Measurements from ENCODE around the gene ZNF331. TPM values are rescaled to one million over a fixed set of nuclear protein-coding genes. Genes with fewer than 3 reads are reported as not detected.
A peak's percentile ranks its signal among the peaks of the same experiment; 100 is the strongest.

ZNF331 gene
- total RNA-seq, 1 experiment from 2014 or later = 57.2 TPM

GRCh38 chr19:53595510-53595867, 57.5 kb downstream of the ZNF331 start:
- peak overlapping the region; percentile 46 to 69 for H3K4me3 Mint-ChIP-seq
- peak overlapping the region; percentile 99 to 100 (median 100) for H3K27ac Mint-ChIP-seq
- Histone ChIP-seq H3K4me1 (ENCODE audit: insufficient read depth, low read length) (peaks cover 3% of the 10 kb centered on the region; the same call in 1 of the 2 replicates), H3K27me3 (ENCODE audit: insufficient read depth, low read length) (no peaks in the 10 kb centered on the region), H3K9me3 (ENCODE audit: control insufficient read depth, low read depth, low read length) (no peaks in the 10 kb centered on the region), H2BK15ac (ENCODE audit: low read depth, low read length) (no peak overlapping the region), H2BK120ac (ENCODE audit: low read depth, low read length, poor library complexity, severe bottlenecking) (peak overlapping the region; percentile 2), H3K14ac (ENCODE audit: insufficient read depth, low read length) (peak overlapping the region; percentile 56), H3K9ac (ENCODE audit: extremely low read depth, insufficient read length, low read length) (no peak overlapping the region), H3K4ac (ENCODE audit: low read depth, low read length) (peak overlapping the region; percentile 3), H4K20me1 (ENCODE audit: control insufficient read depth, insufficient read depth, insufficient read length) (no peaks in the 10 kb centered on the region), H3K27ac (ENCODE audit: insufficient read length, low read depth, low read length) (peak overlapping the region; percentile 93), H3K56ac (ENCODE audit: insufficient read length, low read depth, low read length) (no peak overlapping the region), H3K23me2 (ENCODE audit: insufficient read length, low read depth, low read length, poor library complexity, severe bottlenecking) (no peaks in the 10 kb centered on the region), H4K5ac (ENCODE audit: insufficient read length, low read depth, low read length) (peak overlapping the region; percentile 6), H4K8ac (replicated peaks; ENCODE audit: insufficient read length, low read depth, low read length) (no peak overlapping the region), H4K91ac (ENCODE audit: insufficient read length, low read depth, low read length) (peak overlapping the region; percentile 22), H2AFZ (ENCODE audit: low read length) (no peak overlapping the region), H2AK5ac (ENCODE audit: insufficient read length, low read length) (no peak overlapping the region), H3K79me1 (ENCODE audit: insufficient read depth, low read depth, low read length, poor library complexity, severe bottlenecking) (no peaks in the 10 kb centered on the region), H3K23ac (ENCODE audit: insufficient read length, low read depth, low read length) (no peak overlapping the region), H3K4me2 (ENCODE audit: insufficient read depth, insufficient read length, low read length) (peak overlapping the region; percentile 49), H3K18ac (ENCODE audit: insufficient read length, low read depth, low read length) (peak overlapping the region; percentile 55), H3K79me2 (ENCODE audit: insufficient read depth, low read length) (no peaks in the 10 kb centered on the region), H3T11ph (ENCODE audit: low read length) (no peak overlapping the region), H2BK20ac (ENCODE audit: low read depth, low read length, poor library complexity, severe bottlenecking) (no peak overlapping the region), H2BK5ac (ENCODE audit: insufficient read length, low read length) (peak overlapping the region; percentile 2), H2BK12ac (ENCODE audit: insufficient read length, low read depth, low read length) (peak overlapping the region; percentile 3)
- H3K27me3 Mint-ChIP-seq (ENCODE audit: low read depth) = no peaks in the 10 kb centered on the region
- no peaks in the 10 kb centered on the region for H3K9me3 Mint-ChIP-seq
- TF ChIP-seq, protein P1, sequence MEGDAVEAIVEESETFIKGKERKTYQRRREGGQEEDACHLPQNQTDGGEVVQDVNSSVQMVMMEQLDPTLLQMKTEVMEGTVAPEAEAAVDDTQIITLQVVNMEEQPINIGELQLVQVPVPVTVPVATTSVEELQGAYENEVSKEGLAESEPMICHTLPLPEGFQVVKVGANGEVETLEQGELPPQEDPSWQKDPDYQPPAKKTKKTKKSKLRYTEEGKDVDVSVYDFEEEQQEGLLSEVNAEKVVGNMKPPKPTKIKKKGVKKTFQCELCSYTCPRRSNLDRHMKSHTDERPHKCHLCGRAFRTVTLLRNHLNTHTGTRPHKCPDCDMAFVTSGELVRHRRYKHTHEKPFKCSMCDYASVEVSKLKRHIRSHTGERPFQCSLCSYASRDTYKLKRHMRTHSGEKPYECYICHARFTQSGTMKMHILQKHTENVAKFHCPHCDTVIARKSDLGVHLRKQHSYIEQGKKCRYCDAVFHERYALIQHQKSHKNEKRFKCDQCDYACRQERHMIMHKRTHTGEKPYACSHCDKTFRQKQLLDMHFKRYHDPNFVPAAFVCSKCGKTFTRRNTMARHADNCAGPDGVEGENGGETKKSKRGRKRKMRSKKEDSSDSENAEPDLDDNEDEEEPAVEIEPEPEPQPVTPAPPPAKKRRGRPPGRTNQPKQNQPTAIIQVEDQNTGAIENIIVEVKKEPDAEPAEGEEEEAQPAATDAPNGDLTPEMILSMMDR (conservative IDR thresholded peaks at IDR 0.05) = no peak
- WGBS (ENCODE audit: extremely low coverage, insufficient read length, low lambda C conversion rate) = no CpG with 5 or more reads among the region's 9 CpGs
- H3K4me1 Mint-ChIP-seq = peaks cover 27 to 29% of the 10 kb centered on the region in 2 experiments
- DNase-seq = no peak
- no peaks in the 10 kb centered on the region for H3K36me3 Mint-ChIP-seq (ENCODE audit: insufficient read depth in 1 of 3, low read depth in 3 of 3)

All from H9 (cell line).